GM21447 (cell line): ENCODE measurements around the gene OR9G1.
"Not testable (repeated sequence)": the region's sequence is repeated elsewhere in the genome, so short reads cannot be mapped to it uniquely, and the experiment has no call there.

Experiments used
- ATAC-seq: cut with Tn5 transposase; IDR thresholded peaks from one replicate; pipeline ENCODE4 v1.9.1; 2021; ENCODE audit not compliant: unreplicated experiment

The OR9G1 gene, protein sequence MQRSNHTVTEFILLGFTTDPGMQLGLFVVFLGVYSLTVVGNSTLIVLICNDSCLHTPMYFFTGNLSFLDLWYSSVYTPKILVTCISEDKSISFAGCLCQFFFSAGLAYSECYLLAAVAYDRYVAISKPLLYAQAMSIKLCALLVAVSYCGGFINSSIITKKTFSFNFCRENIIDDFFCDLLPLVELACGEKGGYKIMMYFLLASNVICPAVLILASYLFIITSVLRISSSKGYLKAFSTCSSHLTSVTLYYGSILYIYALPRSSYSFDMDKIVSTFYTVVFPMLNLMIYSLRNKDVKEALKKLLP

DNA sequence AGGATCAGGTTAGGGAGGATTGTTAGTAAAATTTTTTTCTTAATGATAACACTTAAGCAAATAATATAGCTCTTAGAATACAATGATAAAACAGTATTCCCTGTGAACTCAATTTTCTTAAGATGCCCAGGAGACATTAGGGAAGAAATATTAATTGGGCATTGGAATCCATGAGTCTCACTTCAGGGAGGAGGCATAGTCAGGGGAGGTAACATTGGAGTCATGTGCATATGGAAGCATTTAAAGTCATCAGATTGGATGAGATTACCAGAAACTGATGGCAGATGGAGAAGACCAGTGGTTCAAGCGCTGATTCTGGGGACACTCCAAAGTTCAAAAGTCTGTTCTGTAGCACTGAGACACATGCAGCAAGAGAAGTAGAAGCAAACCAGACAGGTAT lies at the start of gene OR9G1:
Gene OR9G1, plus strand, starts transcription at position 301 of the 400 bp plus-strand sequence. CDS start 1,293 bp downstream, outside the sequence.
- ATAC-seq, result no peak

DNA sequence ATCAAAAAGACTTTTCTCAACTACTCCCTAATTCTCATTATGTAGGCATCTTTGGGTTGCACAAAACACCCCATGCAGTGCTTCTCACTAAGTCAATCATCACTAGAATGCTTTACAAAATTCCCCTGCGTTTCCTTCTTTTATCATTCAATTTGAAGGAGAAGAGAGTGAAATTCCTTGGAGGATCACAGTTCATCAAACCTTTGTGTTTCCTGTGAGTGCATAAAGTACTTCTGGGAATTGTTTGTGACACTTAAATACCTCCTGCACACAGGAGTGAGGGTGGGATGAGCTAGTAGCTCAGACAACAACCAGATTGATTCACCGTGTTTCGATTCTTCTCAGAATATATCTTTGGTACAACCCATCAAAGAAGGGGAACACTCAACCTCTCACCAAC lies 39.1 kb upstream of the OR9G1 start:
- no peak for ATAC-seq

DNA sequence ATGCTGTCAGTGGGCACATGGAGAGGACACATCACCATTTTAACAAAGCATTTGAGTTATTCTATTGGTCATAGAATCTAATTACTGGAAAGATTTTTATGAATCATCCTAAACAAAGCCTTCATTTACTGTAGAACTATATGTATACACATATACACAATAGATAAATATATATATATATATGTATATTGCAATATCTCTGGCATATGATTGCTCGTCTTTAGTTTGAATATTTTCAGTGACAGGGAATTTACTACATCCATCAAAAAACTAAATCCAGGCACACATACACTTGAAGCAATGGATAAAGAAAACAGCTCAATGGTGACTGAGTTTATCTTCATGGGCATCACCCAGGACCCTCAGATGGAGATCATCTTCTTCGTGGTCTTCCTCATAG lies 35.5 kb upstream of the OR9G1 start, which contains the start of gene OR5AR1:
Gene OR5AR1, plus strand, starts transcription at position 301 of the 400 bp plus-strand sequence. Its CDS starts 0 bp downstream, at position 301.
- no peak for ATAC-seq

DNA sequence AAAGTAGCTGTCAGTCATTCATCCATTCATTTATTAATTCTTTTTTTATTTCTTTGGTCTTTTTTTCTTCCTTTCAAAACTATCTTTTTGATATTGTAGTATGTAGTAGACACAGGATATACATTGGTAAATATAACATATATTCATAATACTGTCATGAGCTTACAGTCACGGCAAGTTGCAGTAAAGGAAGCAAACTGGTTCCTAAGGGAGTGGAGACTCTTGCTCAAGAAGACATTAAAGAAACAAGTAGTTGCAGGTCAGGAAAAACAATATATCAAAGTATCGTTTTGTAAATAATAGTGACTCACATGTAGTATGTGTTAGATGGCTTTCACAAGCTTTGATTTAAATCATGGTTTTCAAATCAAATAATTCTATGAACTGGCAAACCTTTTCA lies 27.9 kb upstream of the OR9G1 start:
- ATAC-seq, result no peak

DNA sequence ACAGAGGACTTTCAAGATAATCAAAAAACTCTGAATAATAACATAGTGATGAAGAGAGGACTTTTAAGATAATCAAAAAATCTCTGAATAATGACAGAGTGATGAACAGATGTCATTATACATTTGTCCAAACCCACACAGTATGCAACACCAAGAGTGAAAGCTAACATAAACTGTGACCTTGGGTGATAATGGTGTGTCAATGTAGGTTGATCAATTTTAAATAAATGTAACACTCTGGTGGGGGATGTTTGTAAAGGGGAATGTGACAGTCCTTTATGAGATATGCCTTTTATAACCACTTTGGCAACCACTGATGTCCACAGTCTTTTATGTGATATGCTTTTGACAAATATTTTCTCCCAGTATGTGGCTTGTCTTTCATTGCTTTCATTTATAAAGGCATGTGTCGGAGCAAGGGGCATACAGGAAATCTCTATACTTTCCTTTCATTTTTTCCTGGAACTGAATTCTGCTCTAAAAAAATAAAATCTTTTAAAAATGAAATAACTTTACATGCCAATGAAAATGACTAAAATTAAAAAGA lies 10.3 kb upstream of the OR9G1 start:
- ATAC-seq, result no peak

DNA sequence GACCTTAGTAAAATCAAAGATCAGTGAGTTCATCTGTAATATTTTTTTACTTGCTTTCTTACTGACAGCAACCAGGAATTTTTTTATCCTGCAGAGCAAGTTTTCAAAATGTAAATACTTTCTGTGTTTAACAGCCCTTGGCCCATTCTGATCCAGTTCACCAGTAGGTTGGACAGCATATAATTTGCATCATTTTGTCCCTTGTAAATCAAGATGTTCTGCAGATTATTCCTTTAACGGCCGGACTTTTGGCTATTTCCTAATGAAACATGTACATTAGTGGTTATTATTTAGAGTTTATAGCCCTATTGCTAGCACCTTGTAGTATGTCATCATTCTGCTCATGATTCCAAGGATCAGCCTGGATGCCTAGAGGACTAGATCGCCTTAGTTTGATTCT lies 7.7 kb upstream of the OR9G1 start:
- not testable (repeated sequence) for ATAC-seq

DNA sequence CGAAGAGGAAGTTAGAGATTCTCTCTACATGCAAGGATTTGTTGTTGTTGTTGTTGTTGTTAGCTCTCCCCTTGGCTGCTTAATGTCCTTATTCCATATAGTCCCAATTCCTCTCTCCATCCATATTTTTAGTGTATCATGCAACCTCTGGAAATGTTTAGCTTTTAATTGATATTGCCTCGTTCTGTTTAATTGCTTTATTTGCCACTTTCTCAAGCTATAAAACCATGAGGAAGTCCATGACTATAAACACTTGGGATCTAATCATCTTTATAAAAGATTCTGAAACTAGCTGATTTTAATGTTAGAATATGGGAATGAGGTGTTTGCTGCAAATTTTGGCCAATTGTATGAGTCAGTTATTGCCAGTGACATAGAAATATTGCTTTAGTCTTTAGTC lies 5.5 kb upstream of the OR9G1 start:
- no peak for ATAC-seq

DNA sequence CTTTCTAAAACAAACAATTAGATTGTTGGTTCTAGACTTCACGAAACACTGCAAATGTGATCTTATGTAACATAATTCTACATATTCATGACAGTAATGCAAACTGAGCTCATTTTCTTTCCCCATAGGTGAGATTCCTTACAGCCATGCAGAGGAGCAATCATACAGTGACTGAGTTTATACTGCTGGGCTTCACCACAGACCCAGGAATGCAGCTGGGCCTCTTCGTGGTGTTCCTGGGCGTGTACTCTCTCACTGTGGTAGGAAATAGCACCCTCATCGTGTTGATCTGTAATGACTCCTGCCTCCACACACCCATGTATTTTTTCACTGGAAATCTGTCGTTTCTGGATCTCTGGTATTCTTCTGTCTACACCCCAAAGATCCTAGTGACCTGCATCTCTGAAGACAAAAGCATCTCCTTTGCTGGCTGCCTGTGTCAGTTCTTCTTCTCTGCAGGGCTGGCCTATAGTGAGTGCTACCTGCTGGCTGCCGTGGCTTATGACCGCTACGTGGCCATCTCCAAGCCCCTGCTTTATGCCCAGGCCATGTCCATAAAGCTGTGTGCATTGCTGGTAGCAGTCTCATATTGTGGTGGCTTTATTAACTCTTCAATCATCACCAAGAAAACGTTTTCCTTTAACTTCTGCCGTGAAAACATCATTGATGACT lies 1.5 kb downstream of the OR9G1 start:
- no peak for ATAC-seq

DNA sequence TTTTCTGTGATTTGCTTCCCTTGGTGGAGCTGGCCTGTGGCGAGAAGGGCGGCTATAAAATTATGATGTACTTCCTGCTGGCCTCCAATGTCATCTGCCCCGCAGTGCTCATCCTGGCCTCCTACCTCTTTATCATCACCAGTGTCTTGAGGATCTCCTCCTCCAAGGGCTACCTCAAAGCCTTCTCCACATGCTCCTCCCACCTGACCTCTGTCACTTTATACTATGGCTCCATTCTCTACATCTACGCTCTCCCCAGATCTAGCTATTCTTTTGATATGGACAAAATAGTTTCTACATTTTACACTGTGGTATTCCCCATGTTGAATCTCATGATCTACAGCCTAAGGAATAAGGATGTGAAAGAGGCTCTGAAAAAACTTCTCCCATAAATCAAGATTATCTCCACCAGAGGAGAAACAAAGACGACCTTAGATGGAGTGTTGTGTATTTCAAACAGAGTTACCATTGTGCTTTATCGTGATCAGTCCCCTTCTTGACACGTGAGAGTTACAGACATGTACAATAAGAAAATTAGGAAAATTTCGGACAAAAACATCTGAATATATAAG lies 2.1 kb downstream of the OR9G1 start:
- ATAC-seq, result no peak

DNA sequence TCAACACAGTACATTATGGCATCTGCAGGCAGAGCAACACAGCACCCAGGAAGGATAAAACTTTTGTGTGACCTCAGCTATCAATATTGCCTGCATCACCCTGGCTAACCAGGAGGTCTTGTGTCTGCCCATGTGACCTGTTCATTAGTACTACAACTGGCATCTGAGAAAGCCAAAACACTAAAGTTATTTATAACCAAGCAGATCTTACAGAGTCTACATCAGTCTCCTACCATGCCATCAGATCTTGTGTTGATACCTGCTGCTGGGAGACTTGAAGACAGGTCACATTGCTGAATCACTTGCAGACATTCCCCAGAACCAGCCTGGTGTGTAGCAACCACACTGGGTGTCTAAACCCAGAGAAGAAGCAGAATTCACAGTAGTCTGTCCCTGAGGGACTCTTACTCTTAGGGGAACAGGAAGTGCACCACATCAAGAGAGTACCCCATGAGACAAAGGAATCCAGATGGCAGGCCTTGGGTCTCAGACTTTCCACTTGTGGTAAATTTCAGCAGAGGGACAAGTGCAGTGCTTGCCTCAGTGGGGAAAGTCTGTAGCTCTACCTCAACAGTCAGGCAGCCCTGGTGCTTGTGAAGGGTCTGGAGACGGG lies 7.0 kb downstream of the OR9G1 start:
- ATAC-seq, result no peak

DNA sequence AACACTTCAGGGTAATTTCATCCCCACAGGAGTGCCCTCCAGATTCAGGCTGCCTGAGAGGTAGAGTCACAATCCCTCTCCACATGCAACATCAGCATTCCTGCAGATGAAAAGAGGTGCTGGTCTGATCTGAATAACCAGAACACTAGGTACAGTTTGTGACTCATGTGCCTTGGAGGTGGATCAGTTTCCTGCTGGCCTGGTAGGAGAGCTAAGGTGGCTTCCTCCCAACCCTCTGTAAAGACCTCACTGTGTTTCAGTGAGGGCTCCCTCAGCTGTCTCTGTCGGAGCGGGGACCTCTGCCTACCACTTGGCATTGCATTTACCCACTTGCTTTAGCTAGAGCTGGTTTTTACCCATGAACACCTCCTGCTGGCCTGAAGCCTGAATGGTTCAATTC lies 7.6 kb downstream of the OR9G1 start:
- ATAC-seq, result no peak

DNA sequence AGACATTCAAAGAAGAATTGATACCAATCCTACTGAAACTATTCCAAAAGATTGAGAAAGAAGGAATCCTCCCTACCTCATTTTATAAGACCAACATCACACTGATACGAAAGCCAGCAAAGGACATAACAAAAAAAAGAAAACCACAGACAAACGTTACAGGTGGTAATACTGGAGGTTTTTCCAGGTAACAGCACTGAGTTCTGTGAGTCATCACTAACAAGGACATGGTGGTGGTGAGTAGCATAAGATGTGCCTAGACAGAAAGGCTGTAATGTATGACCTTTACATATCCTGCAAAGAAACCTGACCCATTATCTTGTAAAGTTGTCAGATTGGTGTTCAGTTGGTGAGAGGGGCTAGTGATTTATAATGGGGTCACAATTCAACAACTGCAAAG lies 15.3 kb downstream of the OR9G1 start:
- no peak for ATAC-seq

DNA sequence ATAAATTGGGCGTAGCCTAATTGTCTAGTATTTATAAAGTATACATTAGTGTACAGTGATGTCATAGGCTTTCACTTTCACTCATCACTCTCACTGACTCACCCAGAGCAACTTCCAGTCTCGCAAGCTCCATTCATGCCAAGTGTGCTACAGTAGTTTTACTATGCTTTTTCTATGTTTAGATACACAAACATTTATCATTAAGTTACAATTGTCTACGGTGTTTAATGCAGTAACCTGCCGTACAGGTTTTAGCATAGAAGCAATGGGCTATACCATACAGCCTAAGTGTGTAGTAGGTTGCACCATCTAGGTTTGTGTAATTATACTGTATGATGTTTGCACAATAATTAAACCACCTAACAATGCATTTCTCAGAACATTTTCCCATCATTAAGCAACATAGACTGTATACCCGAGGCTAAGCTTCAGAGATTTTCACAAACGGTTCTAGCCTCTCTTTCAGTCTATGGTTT lies 17.5 kb downstream of the OR9G1 start:
- ATAC-seq, result no peak

DNA sequence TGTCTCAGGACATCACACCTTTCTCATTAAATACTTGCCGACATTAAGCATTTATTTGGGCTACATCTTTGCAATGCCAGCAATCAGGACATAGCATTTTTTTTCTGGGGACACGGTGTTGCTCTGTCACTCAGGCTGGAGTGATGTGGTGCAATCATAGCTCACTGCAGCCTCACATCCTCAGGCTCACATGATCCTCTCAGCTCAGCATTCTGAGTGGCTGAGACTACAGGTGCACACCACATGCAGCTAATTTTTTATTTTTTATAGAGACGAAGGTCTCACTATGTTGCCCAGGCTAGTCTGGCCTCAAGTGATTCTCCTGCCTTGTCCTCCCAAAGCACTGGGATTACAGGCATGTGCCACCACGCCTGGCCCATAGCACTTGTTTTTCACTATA lies 21.6 kb downstream of the OR9G1 start:
- no peak for ATAC-seq

DNA sequence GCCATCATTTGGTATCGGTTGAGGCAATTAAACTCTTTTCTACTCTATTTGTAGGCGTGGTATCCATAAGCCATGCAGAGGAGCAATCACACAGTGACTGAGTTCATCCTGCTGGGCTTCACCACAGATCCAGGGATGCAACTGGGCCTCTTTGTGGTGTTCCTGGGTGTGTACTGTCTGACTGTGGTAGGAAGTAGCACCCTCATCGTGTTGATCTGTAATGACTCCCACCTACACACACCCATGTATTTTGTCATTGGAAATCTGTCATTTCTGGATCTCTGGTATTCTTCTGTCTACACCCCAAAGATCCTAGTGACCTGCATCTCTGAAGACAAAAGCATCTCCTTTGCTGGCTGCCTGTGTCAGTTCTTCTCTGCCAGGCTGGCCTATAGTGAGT lies 41.2 kb downstream of the OR9G1 start:
- no peak for ATAC-seq

DNA sequence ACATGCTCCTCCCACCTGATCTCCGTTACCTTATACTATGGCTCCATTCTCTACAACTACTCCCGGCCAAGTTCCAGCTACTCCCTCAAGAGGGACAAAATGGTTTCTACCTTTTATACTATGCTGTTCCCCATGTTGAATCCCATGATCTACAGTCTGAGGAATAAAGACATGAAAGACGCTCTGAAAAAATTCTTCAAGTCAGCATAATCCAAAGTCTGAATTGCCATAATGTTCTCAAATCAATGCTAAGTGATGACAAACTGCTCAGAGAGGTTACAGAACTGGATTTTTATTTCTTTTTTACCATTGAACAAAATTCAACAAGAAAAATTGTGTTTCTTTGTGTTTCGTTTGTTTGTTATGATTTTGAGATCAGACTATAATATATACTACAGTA lies 42.0 kb downstream of the OR9G1 start:
- no peak for ATAC-seq

DNA sequence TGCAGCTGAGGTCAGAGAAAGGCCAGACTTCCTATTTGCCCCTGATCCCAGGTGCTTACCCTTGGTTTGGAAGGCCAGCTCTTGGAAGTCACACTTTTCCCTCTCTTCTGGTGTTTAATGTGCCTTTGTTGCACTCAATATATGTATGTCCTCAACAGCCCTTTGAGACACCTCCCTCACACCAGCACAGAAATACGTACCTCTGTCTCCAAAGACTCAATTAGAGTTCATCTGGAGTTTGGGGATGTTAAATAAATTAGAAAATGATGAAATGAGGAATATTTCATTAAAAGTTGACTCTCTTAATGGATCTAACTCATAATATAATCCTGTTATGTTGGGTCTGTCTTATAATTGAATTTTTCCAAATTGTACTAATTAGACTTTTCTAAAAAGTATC lies 49.7 kb downstream of the OR9G1 start, which contains the start of gene OR9G4:
Gene OR9G4, minus strand, starts transcription at position 101 of the 400 bp plus-strand sequence. CDS start 4,931 bp downstream, outside the sequence.
- no peak for ATAC-seq

DNA sequence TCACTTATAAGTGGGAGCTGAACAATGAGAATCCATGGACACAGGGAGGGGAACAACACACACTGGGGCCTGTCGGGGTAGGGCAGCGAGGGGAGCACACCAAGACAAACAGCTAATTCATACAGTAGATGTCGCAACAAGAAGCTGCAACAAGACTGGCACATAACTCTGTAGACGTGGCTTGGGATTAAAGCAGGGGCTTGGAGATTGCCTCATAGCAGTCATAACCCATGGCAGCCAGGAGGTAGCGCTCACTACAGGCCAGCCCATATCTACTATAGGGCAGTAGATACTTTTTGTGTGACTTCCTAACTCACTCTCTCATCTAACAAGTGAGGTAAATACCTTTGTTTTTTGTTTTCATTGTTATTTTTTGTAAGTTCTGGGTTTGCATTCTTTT lies 51.3 kb downstream of the OR9G1 start:
- no peak for ATAC-seq

DNA sequence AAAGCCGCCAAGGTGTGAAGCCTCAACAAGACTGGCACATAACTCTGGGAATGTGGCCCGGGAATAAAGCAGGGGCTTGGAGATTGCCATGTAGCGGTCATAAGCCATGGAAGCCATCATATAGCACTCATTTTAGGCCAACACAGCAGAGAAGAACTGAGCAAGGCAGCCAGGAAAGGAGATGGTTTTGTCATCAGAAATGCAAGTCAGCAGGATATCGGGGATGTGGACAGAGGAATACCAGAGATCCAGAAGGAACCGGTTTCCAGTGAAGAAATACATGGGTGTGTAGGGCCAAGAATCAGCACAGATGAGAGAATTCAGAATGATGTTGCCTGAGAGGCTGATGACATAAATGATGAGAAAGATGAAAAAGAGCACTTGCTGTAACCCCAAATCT lies 52.6 kb downstream of the OR9G1 start:
- no peak for ATAC-seq
